DMS 273 treated with DMSO at 0.1 percent for 48 hours (cell line): ENCODE data around the gene TENT4B.
"Not testable (repeated sequence)": the region's sequence is repeated elsewhere in the genome, so short reads cannot be mapped to it uniquely, and the experiment has no call there.

Source experiments
- DNase-seq: peaks from one replicate; lab custom pipeline; 2025; lab: John Stamatoyannopoulos, UW

The TENT4B gene

GRCh38 chr16:50152807-50153595, at the start of gene TENT4B:
TSS of gene TENT4B (plus strand) at chr16:50153306. CDS start at chr16:50153622, 316 bp downstream.
- no peak for DNase-seq

GRCh38 chr16:50103764-50104163, 49.3 kb upstream of the TENT4B start:
- DNase-seq, result no peak

GRCh38 chr16:50114357-50115129, 38.6 kb upstream of the TENT4B start:
- no peak for DNase-seq

- no peak for DNase-seq
These were observed 32.4 kb upstream of the TENT4B start for GRCh38 chr16:50120711-50121110.

DNA sequence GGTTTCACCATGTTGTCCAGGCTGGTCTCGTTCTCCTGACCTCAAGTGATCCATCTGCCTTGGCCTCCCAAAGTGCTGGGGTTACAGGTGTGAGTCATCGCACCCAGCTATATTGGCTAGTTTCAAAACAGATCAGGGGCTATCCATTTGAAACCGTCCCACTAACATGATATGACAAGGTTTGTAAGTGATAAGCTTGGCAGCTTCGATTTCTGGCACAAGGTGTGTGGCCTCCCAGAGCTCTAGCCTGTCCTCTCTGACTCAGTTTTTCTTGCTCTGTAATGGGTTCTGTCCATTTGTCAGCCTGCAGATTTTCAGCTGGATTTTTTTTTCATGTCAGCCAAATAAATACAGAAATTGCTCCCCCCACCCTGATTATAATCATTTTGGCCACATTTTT, 31.8 kb upstream of the TENT4B start:
- DNase-seq, result no peak

DNA sequence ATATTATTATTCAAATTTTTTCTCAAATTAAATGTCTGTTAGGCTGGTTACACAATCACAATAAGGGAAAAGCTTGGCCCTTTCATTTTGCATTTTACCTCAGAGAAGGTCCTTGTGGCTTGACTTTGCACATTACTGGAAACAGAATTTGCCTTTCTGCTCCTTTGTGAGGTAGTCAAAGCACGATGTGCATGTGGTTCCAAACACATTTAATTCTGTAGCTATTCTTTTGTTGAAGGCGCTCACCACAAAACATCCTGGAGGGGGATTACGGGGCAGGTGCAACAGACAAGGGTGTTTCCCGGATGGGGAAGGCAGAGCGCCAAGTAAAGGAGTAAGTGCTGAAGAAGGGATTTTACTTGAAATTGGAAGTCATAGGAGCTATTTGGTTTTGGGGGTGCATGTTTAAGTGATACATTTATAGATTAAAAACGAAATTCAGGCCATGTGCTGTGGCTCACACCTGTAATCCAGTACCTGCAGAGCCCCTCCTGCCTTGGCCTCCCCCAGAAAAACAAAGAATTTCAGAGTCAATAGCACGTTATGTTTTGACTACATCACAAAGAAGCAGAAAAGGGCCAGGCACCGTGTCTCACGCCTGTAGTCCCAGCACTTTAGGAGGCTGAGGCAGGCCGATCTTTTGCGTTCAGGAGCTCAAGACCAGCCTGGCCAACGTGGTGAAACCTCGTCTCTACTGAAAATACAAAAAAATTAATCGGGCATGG, 31.2 kb upstream of the TENT4B start:
- DNase-seq, result no peak

DNA sequence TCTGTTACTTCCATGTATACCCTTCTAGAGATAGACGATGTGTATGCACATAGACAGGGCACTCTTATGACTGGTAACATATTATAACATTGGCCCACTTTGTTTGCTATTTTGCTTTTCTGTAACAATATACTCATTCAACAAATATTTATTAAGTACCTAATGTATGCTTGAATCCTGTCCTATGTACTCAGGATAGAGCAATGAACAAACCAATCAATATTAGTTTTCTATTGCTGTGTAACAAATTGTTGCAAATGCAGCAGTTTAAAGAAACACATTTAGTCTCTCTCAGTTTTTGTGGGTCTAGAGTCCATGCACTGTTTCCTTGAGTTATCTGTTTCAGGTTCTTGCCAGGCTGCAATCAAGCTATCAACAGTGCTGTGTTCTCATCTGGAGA, 29.7 kb upstream of the TENT4B start:
- no peak for DNase-seq

GRCh38 chr16:50124769-50125168, 28.3 kb upstream of the TENT4B start:
- no peak for DNase-seq

- no peak for DNase-seq
These were observed 26.9 kb upstream of the TENT4B start for GRCh38 chr16:50126183-50126582.

DNA sequence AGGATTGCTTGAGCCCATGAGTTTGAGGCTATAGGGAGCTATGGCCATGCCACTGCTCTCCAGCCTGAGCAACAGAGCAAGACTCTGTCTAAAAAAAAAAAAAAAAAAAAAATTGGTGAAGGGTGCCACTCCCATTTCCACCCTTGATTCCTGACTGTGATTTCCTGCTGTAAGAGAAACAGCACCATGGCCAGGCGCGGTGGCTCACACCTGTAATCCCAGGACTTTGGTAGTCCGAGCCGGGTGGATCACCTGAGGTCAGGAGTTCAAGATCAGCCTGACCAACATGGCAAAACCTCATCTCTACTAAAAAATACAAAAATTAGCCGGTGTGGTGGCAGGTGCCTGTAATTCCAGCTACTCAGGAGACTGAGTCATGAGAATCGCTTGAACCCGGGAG, 20.5 kb upstream of the TENT4B start:
- DNase-seq, result not testable (repeated sequence)

GRCh38 chr16:50133214-50133613, 19.9 kb upstream of the TENT4B start:
- DNase-seq, result no peak

DNA sequence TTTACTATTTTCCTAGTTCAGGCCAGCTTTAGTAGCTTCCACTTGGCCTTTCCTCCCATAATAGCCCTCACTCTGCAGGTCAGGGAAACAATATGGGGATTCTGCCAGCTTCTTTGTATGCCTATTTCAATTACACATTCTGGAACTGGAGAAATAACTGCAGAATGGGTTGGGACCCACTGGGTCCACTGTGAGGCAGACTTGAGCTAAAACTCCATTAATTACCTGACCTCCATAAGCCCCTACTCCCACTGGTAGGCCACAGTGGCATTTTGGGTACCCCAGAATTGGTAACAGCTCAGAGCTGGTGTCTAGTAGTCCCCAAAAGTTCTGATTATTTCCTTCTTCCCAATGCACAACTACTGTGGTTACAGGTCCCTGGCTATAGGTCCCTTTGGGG, 16.7 kb upstream of the TENT4B start:
- no peak for DNase-seq

DNA sequence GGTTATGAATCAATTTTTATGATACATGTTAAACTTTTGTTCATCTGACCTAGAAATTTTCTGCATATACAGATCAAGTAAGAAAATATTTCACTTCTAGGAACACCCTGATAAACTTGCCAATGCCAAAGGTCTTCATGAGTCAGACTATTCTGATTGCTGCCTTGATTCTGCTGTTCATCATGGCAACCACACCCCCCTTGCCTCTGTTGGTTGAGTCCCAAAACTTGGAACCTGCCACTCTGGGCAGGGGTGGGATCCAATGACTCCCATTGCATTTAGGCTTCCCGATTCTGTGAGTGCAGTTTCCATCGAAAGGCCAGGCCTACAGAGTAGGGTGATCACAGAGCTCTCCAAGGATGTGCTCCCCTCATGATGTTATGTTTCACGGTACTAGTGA, 15.8 kb upstream of the TENT4B start:
- DNase-seq, result no peak

GRCh38 chr16:50139580-50139979, 13.5 kb upstream of the TENT4B start:
- no peak for DNase-seq

GRCh38 chr16:50144211-50144610, 8.9 kb upstream of the TENT4B start:
- no peak for DNase-seq

GRCh38 chr16:50146479-50147435, 6.3 kb upstream of the TENT4B start:
- no peak for DNase-seq

GRCh38 chr16:50151322-50151721, 1.8 kb upstream of the TENT4B start:
- DNase-seq, result no peak

DNA sequence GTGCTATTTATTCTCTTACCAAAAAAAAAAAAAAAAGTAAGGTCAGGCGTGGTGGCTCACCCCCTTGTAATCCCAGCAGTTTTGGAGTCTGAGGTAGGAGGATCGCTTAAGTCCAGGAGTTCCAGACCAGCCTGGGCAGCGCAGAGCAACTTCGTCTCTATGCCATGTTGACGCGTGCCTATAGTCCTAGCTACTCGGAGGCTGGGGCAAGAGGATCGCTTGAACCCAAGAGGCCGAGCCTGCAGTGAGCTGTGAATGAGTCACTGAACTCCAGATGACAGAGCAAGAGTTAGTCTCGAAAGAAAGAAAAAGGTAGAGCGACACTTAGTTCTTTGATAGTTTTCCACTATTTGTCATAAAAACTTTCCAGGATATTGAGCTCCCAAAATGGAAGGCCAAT, 1.4 kb upstream of the TENT4B start:
- DNase-seq, result no peak

- DNase-seq, result no peak
These were observed 727 bp upstream of the TENT4B start for GRCh38 chr16:50152351-50152806.

GRCh38 chr16:50153596-50154419, 702 bp downstream of the TENT4B start:
- DNase-seq, result no peak
